ENCODE results near the gene RPL13. TPM values are rescaled to one million over a fixed set of nuclear protein-coding genes. Genes with fewer than 3 reads are reported as not detected.

Gene RPL13
- total and polyA plus RNA-seq, 2 of the 13 experiments (the other 11 are each of a cell fraction or from before 2014, with no cell fraction given): 2,988 to 4,411 TPM

GRCh38 chr16:89563639-89564392, 3.3 kb downstream of the RPL13 start (continued):
- TF ChIP-seq IKZF5 (CRISPR knock-in tag; IDR thresholded peaks at IDR 0.05): no peak
- TF ChIP-seq MLLT10 (CRISPR knock-in tag; IDR thresholded peaks at IDR 0.05): no peak
- no peak for TF ChIP-seq TERF1 (CRISPR knock-in tag; IDR thresholded peaks at IDR 0.05)
- no peak for TF ChIP-seq EHMT2 (IDR thresholded peaks at IDR 0.05; ENCODE audit: borderline replicate concordance, low read depth, low read length)
- no peak for TF ChIP-seq NR3C1 (CRISPR knock-in tag; IDR thresholded peaks at IDR 0.05)
- TF ChIP-seq SOX6 (IDR thresholded peaks at IDR 0.05): no peak
- TF ChIP-seq SOX6 (CRISPR knock-in tag; IDR thresholded peaks at IDR 0.05): no peak
- no peak for TF ChIP-seq SETDB1 (CRISPR knock-in tag; IDR thresholded peaks at IDR 0.05; ENCODE audit: borderline replicate concordance)
- no peak for TF ChIP-seq ZNF282 (IDR thresholded peaks at IDR 0.05; ENCODE audit: partially characterized antibody)
- no peak for TF ChIP-seq CEBPG (CRISPR knock-in tag; IDR thresholded peaks at IDR 0.05)
- TF ChIP-seq SMAD9 (CRISPR knock-in tag; IDR thresholded peaks at IDR 0.05): no peak
- TF ChIP-seq ZNF629 (CRISPR knock-in tag; conservative IDR thresholded peaks at IDR 0.05): no peak
- TF ChIP-seq NR2F6 (IDR thresholded peaks at IDR 0.05): no peak
- TF ChIP-seq NR2F6 (CRISPR knock-in tag; IDR thresholded peaks at IDR 0.05): no peak
- TF ChIP-seq XBP1 (CRISPR knock-in tag; IDR thresholded peaks at IDR 0.05): no peak
- TF ChIP-seq HIC2 (CRISPR knock-in tag; IDR thresholded peaks at IDR 0.05; ENCODE audit: low read depth): 0 out of 2 replicates have a peak, but pooled peaks have one; percentile 11
- no peak for TF ChIP-seq MED13 (CRISPR knock-in tag; IDR thresholded peaks at IDR 0.05)
- 0 out of 2 replicates have a peak, but pooled peaks have one; percentile 30 for TF ChIP-seq SMAD3 (CRISPR knock-in tag; IDR thresholded peaks at IDR 0.05)
- TF ChIP-seq GABPB1 (CRISPR knock-in tag; IDR thresholded peaks at IDR 0.05): no peak
- TF ChIP-seq ZNF34 (CRISPR knock-in tag; IDR thresholded peaks at IDR 0.05; ENCODE audit: borderline replicate concordance): no peak
- TF ChIP-seq ZFAT (CRISPR knock-in tag; conservative IDR thresholded peaks at IDR 0.05): no peak
- no peak for TF ChIP-seq ZGPAT (CRISPR knock-in tag; IDR thresholded peaks at IDR 0.05)
- TF ChIP-seq ZNF180 (CRISPR knock-in tag; IDR thresholded peaks at IDR 0.05; ENCODE audit: borderline replicate concordance, low read depth): no peak
- TF ChIP-seq BORCS8-MEF2B (CRISPR knock-in tag; IDR thresholded peaks at IDR 0.05): 0 out of 2 replicates have a peak, but pooled peaks have one; percentile 19
- no peak for TF ChIP-seq YEATS4 (CRISPR knock-in tag; IDR thresholded peaks at IDR 0.05; ENCODE audit: borderline replicate concordance)
- no peak for TF ChIP-seq HNRNPL (IDR thresholded peaks at IDR 0.05; ENCODE audit: low read depth, low read length)
- TF ChIP-seq PAX8 (CRISPR knock-in tag; IDR thresholded peaks at IDR 0.05; ENCODE audit: borderline replicate concordance): no peak
